ENCODE results near the gene WNK1.

WNK1 gene

DNA sequence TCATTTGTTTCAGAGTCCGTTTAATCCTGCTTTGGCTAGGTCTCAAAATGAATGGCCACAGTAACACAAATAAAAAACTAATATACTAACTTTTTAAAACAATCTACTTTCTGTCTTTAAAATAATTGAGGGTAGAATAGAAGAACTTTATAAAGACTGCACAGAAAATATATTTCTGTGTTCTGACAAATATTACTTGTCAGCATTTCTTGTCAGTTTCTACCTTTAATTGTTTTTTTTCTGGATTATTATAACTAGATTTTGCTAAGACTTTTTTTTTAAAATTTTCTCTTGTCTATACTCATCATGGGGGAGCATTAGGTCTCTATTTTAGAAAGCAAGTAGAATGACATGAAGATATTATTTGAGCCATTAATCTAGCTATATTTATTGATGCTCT lies 110.9 kb downstream of the WNK1 start (continued):
- TF ChIP-seq, protein P1, sequence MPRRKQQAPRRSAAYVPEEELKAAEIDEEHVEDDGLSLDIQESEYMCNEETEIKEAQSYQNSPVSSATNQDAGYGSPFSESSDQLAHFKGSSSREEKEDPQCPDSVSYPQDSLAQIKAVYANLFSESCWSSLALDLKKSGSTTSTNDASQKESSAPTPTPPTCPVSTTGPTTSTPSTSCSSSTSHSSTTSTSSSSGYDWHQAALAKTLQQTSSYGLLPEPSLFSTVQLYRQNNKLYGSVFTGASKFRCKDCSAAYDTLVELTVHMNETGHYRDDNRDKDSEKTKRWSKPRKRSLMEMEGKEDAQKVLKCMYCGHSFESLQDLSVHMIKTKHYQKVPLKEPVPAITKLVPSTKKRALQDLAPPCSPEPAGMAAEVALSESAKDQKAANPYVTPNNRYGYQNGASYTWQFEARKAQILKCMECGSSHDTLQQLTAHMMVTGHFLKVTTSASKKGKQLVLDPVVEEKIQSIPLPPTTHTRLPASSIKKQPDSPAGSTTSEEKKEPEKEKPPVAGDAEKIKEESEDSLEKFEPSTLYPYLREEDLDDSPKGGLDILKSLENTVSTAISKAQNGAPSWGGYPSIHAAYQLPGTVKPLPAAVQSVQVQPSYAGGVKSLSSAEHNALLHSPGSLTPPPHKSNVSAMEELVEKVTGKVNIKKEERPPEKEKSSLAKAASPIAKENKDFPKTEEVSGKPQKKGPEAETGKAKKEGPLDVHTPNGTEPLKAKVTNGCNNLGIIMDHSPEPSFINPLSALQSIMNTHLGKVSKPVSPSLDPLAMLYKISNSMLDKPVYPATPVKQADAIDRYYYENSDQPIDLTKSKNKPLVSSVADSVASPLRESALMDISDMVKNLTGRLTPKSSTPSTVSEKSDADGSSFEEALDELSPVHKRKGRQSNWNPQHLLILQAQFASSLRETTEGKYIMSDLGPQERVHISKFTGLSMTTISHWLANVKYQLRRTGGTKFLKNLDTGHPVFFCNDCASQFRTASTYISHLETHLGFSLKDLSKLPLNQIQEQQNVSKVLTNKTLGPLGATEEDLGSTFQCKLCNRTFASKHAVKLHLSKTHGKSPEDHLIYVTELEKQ (tag by site-specific recombination; IDR thresholded peaks at IDR 0.05; ENCODE audit: borderline replicate concordance), result no peak
- no peak for TF ChIP-seq ZSCAN16 (tag by site-specific recombination; IDR thresholded peaks at IDR 0.05)
- no peak for TF ChIP-seq ZFHX2 (tag by site-specific recombination; conservative IDR thresholded peaks at IDR 0.05)
- TF ChIP-seq SP3 (tag by site-specific recombination; IDR thresholded peaks at IDR 0.05), result no peak
- no peak for TF ChIP-seq ZNF10 (tag by site-specific recombination; IDR thresholded peaks at IDR 0.05)
- no peak for TF ChIP-seq ZNF626 (tag by site-specific recombination; IDR thresholded peaks at IDR 0.05)
- no peak for TF ChIP-seq ZNF621 (tag by site-specific recombination; IDR thresholded peaks at IDR 0.05)
- TF ChIP-seq REPIN1 (tag by site-specific recombination; IDR thresholded peaks at IDR 0.05; ENCODE audit: low read depth), result no peak
- TF ChIP-seq, protein P2, sequence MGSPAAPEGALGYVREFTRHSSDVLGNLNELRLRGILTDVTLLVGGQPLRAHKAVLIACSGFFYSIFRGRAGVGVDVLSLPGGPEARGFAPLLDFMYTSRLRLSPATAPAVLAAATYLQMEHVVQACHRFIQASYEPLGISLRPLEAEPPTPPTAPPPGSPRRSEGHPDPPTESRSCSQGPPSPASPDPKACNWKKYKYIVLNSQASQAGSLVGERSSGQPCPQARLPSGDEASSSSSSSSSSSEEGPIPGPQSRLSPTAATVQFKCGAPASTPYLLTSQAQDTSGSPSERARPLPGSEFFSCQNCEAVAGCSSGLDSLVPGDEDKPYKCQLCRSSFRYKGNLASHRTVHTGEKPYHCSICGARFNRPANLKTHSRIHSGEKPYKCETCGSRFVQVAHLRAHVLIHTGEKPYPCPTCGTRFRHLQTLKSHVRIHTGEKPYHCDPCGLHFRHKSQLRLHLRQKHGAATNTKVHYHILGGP (tag by site-specific recombination; IDR thresholded peaks at IDR 0.05), result no peak
- no peak for TF ChIP-seq GLI2 (tag by site-specific recombination; IDR thresholded peaks at IDR 0.05; ENCODE audit: borderline replicate concordance, low read depth)

DNA sequence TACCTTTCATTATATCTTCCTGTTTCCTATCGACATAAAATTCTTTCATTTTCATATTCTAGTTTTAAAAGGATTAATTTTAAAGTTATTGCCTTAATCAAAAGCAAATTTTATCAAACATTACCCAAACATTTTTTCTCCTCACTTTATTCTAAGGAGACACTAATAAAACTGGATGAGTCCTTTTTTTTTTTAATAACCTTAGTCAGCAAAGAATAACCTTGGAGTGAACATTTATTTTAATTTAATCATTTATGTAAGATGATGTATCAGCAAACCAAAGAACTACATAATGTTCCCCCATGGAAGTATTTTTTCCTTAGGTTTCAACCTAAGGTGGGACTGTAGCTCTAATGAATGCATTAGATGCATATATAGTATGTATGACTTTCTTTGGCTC lies 113.2 kb downstream of the WNK1 start:
- Histone ChIP-seq H3K4me3 (ENCODE audit: low read depth, low read length) (no peak overlapping the region), H3K27ac (ENCODE audit: extremely low read depth, low read depth, low read length) (no peak overlapping the region), H3K9me3 (ENCODE audit: control insufficient read depth, insufficient read depth, low read depth, low read length) (no peaks in the 10 kb centered on the region), H3K4me1 (ENCODE audit: control insufficient read depth, insufficient read depth, low read length) (no peaks in the 10 kb centered on the region), H3K36me3 (ENCODE audit: control insufficient read depth in 2 of 2, insufficient read depth in 1 of 2, low read length in 2 of 2) (peaks cover 62 to 70% of the 10 kb centered on the region in 2 experiments)
- ChIA-PET POLR2A (no interaction called here), CTCF (no interaction called here)
- no peak for TF ChIP-seq GLIS2 (tag by site-specific recombination; IDR thresholded peaks at IDR 0.05)
- TF ChIP-seq FEZF1 (tag by site-specific recombination; IDR thresholded peaks at IDR 0.05), result no peak

DNA sequence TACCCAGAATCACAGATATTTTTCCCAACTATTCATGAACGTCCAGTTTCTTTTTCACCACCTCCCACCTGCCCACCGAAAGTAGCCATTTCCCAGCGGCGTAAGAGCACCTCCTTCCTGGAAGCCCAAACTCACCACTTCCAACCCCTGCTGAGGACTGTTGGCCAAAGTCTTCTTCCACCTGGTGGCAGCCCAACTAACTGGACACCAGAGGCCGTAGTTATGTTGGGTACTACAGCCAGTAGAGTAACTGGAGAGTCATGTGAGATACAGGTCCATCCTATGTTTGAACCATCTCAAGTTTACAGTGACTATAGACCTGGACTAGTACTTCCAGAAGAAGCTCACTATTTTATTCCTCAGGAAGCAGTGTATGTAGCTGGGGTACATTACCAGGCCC lies 115.5 kb downstream of the WNK1 start:
- ChIA-PET CTCF (interaction anchor here (1.9 kb wide), 1 partner anchor 13 kb away, joined by 6 read pairs; no protein-coding TSS in a partner anchor), POLR2A (no interaction called here)
- Histone ChIP-seq H3K36me3 (ENCODE audit: control insufficient read depth in 2 of 2, insufficient read depth in 1 of 2, low read length in 2 of 2) (peaks cover 58 to 63% of the 10 kb centered on the region in 2 experiments), H3K4me1 (ENCODE audit: control insufficient read depth, insufficient read depth, low read length) (no peaks in the 10 kb centered on the region), H3K9me3 (ENCODE audit: control insufficient read depth, insufficient read depth, low read depth, low read length) (no peaks in the 10 kb centered on the region), H3K27ac (ENCODE audit: extremely low read depth, low read depth, low read length) (no peak overlapping the region), H3K4me3 (ENCODE audit: low read depth, low read length) (no peak overlapping the region)
- TF ChIP-seq, protein P3, sequence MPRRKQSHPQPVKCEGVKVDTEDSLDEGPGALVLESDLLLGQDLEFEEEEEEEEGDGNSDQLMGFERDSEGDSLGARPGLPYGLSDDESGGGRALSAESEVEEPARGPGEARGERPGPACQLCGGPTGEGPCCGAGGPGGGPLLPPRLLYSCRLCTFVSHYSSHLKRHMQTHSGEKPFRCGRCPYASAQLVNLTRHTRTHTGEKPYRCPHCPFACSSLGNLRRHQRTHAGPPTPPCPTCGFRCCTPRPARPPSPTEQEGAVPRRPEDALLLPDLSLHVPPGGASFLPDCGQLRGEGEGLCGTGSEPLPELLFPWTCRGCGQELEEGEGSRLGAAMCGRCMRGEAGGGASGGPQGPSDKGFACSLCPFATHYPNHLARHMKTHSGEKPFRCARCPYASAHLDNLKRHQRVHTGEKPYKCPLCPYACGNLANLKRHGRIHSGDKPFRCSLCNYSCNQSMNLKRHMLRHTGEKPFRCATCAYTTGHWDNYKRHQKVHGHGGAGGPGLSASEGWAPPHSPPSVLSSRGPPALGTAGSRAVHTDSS (tag by site-specific recombination; IDR thresholded peaks at IDR 0.05), result no peak
- TF ChIP-seq BCL11B (tag by site-specific recombination; IDR thresholded peaks at IDR 0.05; ENCODE audit: low read depth) (no peak), ZNF223 (tag by site-specific recombination; IDR thresholded peaks at IDR 0.05) (no peak), KLF8 (tag by site-specific recombination; IDR thresholded peaks at IDR 0.05) (no peak), ZNF433 (tag by site-specific recombination; IDR thresholded peaks at IDR 0.05; ENCODE audit: low read depth) (no peak), GLIS2 (tag by site-specific recombination; IDR thresholded peaks at IDR 0.05) (no peak), HOXD13 (CRISPR knock-in tag; IDR thresholded peaks at IDR 0.05; ENCODE audit: borderline replicate concordance) (no peak), OSR2 (tag by site-specific recombination; IDR thresholded peaks at IDR 0.05) (no peak), EGR2 (tag by site-specific recombination; IDR thresholded peaks at IDR 0.05; ENCODE audit: low read depth) (no peak), ZFP41 (tag by site-specific recombination; IDR thresholded peaks at IDR 0.05; ENCODE audit: borderline replicate concordance) (no peak), ZNF610 (tag by site-specific recombination; IDR thresholded peaks at IDR 0.05; ENCODE audit: borderline replicate concordance) (no peak)
- TF ChIP-seq, protein P4, sequence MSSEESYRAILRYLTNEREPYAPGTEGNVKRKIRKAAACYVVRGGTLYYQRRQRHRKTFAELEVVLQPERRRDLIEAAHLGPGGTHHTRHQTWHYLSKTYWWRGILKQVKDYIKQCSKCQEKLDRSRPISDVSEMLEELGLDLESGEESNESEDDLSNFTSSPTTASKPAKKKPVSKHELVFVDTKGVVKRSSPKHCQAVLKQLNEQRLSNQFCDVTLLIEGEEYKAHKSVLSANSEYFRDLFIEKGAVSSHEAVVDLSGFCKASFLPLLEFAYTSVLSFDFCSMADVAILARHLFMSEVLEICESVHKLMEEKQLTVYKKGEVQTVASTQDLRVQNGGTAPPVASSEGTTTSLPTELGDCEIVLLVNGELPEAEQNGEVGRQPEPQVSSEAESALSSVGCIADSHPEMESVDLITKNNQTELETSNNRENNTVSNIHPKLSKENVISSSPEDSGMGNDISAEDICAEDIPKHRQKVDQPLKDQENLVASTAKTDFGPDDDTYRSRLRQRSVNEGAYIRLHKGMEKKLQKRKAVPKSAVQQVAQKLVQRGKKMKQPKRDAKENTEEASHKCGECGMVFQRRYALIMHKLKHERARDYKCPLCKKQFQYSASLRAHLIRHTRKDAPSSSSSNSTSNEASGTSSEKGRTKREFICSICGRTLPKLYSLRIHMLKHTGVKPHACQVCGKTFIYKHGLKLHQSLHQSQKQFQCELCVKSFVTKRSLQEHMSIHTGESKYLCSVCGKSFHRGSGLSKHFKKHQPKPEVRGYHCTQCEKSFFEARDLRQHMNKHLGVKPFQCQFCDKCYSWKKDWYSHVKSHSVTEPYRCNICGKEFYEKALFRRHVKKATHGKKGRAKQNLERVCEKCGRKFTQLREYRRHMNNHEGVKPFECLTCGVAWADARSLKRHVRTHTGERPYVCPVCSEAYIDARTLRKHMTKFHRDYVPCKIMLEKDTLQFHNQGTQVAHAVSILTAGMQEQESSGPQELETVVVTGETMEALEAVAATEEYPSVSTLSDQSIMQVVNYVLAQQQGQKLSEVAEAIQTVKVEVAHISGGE (tag by site-specific recombination; conservative IDR thresholded peaks at IDR 0.05; ENCODE audit: low read depth), result no peak

Measured in HEK293 (cell line).